ENCODE measurements around the gene C6orf141.

Gene C6orf141

DNA sequence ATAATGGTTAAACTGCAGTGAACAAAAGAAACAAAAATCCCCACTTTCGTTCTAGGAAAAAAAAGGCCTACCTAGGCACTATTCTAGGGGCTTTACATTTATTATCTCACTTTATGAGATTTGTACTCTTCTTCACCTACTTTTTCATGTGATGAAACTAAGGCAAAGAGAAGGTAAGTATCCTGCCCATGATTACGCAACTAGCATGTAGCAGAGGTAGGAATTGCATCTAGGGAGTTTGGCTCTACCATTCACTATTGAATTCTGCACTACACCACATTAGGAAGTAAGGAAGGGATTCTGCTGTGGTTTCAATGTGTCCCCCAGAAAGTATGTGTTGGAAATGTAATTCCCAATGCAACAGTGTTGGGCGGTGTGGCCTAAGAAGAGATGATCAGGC, 11.4 kb upstream of the C6orf141 start:
- no peak for DNase-seq (ENCODE audit: low read depth in 2 of 2)

DNA sequence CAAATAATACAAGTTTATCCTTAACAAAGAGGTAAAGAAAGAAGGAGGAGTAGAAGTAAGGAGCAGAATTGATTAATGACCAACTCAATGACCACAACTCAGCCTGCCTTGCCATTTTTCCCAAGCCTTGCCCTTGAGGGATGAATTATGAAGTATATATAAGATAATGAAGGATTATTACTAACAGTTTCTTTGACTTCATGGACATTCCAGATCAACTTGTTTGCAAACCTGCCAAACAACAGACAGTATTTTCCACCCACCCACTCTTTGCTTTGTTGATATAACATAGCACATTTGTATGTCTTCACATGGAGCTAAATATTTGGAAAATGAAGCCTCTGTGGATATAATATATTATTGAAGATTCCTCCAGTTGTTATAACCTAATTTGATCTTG, 9.9 kb upstream of the C6orf141 start:
- DNase-seq (ENCODE audit: low read depth in 2 of 2) = no peak

DNA sequence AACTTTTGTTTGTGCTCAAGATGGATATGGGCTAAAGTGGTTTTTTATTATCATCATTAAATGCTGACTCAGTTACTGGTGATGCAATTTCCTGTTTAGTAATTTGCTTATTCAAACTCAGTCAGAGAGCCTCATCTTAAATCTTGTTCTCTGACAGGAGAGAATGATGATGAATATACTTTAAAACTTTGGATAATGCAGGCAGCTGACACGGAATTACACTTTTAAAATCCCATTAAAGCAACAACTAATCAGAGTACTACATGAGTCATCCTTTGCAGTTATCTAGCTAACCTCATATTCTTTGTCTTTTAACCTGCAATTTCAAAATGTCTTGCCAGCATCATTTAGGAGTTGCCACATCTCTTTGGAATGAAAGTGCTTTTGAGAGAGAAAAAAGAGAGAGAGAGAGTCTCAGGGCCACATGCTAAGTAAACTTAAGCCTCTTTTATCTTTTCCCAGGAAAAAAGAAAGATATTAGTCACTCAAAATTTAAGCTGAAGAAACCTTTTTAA, 9.2 kb upstream of the C6orf141 start:
- DNase-seq (ENCODE audit: low read depth in 2 of 2) = no peak

DNA sequence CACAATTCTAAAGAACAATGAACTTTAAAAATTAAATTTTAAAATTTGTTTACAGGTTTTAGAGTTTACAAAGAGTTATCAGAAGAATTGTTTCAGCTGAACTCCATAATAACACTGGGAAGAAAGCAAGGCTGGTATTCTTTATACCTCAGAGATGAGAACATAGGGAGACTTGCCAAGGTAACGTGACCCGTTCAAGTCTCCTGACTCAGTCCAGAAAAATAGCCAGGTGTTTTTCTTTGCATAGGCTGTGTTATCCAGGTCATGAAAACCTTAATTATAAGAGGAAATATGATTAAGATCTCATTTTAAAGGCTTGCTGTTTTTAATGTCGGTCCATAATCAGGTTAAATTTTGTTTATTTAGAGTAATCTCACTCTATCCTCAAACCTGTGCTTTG, 8.5 kb upstream of the C6orf141 start:
- no peak for DNase-seq (ENCODE audit: low read depth in 2 of 2)

DNA sequence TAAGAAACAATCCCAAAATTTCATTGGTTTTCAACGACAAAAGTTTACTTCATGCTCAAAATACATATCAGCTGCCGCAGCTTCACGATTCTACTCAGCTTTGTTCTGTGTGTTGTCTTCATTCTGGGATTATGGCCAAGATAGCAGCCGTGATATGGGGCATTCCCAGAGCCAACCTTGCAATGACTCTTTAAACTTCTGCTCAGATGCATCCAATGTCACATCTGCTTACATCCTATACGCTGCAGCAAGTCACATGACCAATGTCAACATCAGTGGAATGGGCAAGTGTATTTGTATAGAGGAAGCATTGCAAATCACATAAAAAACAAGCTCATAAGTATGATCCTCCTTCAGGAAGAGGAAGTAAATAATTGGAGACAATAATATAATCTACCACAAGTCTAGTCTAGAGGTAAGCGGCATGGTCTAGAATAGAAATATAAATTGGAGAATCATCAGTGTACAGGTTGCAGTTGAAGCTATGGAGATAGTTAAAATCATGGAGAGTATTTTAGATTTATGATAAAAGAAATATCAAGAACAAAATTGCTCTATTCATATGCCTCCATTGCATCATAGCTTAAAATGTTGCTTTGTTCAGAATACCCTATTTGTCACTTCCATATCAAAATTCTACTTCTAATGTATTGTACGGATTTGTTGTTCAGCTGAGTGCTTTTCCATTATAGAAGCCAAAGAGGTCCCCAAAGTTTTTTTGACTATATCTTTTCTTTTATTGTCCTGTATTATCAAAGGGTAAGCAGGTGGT, 7.2 kb upstream of the C6orf141 start:
- DNase-seq (ENCODE audit: low read depth in 2 of 2) = no peak

DNA sequence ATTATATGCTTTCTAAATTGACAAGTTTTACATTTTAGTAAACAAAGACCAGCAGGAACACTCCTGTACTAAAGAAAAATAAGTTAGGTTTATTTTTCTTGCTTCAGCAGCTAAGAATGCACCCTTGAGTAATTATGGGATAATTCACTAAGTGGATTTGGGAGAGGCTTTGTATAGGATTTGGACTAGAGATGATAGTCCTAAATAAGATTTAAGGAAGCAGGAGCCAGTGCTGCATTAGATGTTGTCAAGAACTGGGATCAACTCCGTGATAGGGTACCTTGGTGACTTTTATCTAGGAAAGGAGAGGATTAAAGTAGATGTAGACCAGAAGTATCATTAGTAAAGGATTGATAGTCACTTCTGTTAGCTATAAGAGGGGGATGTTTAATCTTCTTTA, 4.1 kb upstream of the C6orf141 start:
- no peak for DNase-seq (ENCODE audit: low read depth in 2 of 2)

DNA sequence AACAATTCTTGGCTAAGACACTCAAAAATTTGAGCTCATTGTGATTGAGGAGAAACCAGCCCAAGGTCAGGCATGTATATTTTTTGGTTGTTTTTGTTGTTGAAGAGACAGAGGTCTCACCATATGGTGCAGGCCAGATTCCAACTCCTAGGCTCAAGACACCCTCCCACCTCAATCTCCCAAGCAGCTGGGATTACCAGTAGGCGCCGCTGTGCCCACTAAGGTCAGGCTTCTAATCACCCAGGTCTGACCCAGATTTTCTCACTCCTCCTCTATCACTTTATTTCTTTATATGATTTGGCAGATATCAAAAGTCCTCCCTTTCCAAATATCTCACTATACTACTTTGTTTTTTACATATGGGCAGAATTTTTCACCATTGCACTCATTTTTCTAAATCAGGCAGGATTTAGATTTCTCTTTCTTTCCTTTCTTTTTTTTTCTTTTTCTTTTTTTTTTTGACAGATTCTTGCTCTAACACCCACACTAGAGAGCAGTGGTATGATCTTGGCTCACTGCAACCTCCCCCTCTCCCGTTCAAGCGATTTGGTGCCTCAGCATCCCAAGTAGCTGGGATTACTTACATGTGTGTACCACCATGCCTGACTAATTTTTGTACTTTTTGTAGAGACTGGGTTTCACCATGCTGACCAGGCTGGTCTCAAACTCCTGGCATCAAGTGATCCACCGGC, 1.7 kb upstream of the C6orf141 start:
- no peak for DNase-seq (ENCODE audit: low read depth in 2 of 2)

DNA sequence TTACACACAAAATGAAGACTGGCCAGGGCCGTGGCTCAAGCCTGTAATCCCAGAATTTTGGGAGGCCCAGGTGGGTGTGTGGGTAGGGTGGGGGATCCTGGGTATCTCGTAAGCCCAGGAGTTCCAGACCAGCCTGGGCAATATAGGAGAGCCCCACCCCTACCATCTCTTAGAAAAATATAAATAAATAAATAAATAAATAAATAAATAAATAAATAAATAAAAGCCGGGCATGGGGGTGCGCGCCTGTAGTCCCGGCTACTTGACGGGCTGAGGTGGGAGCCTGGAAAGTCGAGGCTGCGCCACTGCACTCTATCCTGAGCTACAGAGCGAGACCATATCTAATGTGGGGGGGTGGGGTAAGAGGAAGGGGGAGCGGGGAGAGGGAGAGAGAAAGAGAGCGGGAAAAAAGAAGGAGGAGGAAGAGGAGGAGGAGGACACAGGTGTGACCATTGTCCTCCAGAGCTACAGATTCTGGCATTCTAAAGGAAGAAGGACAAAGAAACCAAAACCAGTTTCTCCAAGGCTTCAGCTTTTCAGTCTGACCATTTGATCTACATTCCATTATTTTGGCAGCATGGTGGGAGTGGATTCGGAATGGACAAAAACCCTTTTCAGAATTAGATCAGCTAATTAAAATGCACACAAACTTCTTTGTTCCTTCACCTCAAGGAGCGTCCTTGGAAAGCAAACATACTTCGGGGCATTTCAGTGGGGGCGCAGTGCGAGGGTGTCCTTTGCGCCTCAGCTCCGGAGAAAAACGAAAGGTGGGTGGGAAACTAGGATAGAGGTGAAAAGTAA, 577 bp upstream of the C6orf141 start:
- DNase-seq (ENCODE audit: low read depth in 2 of 2) = no peak

DNA sequence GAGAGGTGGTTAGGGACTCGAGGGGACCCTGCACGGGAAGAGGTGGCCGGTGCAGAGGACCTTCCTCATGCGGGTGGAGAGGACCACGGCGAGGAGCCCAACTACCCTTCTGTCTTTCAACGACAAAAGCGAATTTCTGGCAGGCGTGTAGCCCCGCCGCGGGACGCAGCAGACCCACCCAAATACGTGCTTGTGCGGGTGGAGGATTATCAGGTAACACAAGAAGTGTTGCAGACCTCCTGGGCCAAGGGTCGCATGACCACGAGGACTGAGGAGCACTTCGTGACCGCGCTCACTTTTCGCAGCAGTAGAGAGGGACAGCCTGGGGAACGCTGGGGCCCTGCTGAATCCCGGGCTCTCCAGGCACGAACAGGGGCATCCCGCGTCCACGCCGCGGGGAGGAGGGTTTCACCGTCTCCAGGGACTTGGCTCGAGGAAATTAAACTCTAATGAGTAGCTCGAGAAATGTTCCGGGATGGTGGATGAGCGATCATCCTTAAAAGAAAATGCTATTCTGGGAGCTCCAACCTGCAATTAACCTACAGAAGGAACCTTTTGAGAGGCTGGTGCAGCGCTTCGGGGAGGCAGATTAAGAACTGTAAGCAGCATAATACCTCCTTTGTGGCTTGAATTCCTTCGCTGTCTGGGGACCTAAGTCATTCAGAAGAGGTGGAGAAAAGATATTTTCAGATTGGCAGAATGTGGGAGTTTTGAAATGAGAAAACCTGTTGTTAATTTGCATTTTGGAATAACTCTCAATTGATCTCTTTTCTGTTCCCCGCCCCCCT, 804 bp downstream of the C6orf141 start:
- DNase-seq (ENCODE audit: low read depth in 2 of 2) = no peak

DNA sequence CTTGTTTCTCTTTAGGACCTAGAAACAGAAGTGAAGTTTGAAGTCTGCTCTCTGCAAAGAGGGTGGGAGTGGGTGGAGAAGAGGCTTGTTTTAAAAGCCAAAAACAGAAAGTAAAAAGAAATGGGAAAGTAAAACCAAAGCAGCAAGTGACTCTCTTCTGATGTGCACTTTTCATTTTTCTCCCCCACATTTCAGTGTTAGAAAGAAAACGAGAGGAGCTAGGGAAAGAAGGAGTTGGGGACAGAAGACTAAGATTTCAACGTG, 1.3 kb downstream of the C6orf141 start:
- DNase-seq (ENCODE audit: low read depth in 2 of 2) = no peak

DNA sequence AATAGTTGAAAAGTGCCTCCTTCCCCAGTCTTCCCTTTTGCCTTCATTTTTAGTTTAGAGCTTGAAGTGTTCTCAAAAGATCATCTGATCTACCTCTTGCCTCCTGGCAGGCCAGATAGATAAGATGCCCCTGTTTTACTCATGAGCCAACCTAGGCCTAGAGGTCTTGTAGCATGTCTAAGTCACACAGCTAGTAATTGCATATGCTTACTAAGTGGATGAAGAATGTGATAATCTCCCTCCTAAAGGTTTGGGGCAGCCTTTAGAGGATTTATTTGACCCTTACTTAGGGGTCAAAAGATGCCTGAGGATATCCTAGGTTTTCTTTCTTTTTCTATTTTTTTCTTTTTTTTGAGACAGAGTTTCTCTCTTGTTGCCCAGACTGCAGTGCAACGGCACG, 2.1 kb downstream of the C6orf141 start:
- no peak for DNase-seq (ENCODE audit: low read depth in 2 of 2)

DNA sequence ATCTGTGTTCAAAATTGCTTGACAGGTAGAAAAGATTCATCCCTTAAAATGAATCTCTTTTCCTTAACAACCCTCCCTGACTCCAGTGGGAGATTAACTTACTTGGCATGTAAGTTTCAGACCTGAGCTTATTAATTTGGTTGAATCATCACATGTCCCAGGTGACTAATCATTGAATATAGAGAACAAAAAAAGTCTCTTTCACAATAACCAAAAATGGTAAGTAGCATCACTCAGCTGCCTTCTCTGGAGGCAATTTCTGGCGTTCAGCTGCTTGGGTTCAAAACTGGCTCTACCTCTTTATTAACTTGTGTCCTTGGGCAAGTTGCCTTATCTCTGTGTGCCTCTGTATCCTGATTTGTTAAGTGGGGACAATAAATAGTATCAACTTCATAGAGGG, 2.9 kb downstream of the C6orf141 start:
- no peak for DNase-seq (ENCODE audit: low read depth in 2 of 2)

DNA sequence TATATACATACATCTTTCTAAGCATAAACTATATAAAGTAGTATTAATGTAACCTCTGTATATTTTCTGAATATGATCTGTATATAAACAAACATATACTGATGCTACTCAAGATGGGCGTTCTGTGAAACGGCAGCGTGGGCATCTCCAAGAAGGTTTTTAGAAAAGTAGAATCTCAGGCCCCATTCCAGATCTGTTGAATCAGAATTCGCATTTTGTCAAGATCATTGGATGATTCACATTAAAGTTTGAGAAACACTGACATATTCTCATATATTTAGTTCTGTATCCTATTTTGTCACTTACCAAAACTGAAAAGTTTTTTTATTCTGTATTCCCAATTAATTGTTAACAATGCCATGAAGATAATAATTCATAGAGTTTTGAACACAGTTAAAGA, 5.5 kb downstream of the C6orf141 start:
- DNase-seq (ENCODE audit: low read depth in 2 of 2) = no peak

DNA sequence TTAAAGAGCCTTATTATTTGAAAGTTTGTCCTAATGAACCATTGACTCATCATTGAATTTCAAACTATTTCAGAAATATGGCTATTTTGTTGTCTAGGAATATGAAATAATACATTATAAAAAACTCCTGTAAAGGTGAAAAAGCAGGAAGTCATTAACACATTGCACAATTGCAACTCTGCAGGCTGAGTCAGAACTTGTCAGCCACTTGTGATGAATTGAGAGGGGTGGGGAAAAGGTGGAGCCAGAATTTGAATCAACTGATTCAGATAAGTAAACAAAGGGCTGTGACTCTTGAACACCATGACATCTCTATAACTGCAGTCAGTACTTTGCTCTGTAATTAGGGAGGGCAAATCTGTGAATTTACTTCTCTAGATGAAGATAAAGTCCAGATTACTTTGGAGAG, 6.0 kb downstream of the C6orf141 start:
- no peak for DNase-seq (ENCODE audit: low read depth in 2 of 2)

DNA sequence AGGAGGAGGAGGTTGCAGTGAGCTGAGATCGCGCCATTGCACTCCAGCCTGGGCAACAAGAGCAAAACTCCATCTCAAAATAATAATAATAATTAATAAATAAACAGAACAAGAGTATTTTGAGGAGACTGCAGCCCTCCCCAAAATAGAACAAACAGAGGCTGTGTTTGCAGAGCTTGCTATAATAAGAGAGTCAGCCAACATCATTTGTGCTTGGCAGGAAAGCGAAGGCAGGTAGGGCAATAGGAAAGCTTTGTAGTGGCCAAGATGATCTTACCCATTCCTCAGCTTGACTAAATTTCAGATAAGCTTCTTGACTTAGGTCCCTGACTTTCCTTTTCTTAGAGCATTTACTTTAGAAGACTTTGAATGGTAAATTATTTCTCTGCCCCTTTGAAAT, 6.7 kb downstream of the C6orf141 start:
- no peak for DNase-seq (ENCODE audit: low read depth in 2 of 2)

DNA sequence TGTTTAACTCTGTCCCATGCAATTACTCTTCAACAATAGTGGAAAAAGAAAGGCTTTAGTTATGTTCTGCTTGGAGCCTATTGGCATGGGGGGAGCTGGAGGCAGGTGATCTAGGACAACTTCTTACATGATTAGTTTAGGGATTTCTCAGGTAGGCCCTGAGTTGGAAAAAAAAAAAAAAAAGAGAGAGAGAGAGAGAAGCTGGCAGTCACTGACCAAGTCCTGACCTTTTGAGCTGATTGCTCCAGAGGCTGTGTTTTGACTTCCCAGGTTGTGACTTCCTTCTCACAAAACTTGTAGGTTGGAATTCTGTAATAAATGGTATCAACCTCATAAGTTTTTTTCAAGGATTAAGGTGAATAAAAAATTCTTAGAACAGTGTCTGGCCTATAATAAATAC, 7.8 kb downstream of the C6orf141 start:
- no peak for DNase-seq (ENCODE audit: low read depth in 2 of 2)

DNA sequence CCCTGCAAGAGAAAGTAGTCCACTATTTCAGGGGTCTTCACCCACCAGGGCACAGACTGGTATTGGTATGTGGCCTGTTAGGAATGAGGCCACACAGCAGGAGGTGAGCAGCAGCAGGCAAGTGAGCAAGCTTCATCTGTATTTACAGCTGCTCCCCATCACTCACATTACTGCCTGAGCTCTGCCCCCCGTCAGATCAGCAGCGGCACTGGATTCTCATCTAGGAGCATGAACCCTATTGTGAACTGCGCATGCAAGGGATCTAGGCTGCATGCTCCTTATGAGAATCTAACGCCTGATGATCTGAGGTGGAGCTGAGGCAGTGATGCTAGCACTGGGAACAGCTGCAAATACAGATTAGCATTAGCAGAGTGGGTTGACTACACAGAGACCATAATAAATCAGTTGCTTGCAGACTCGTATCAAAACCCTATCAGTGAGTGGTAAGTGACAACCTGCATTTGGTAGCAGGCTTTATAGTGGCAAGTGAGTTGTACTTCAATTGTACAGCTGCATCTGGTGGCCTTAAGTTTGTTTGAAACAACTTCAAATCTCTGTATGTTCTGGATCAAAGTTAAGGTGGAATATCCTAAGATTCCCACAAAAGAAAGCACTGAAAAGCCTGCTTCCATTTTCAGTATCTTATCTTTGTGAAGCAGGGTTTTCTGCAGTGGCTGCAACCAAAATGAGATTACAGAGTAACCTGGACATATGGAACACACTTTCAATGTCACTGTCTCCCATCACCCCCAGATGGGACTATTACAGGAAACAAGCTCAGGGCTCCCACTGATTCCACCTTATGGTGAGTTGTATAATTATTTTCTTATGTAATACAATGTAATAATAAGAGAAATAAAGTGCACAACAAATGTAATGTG, 12.8 kb downstream of the C6orf141 start:
- DNase-seq (ENCODE audit: low read depth in 2 of 2) = no peak

DNA sequence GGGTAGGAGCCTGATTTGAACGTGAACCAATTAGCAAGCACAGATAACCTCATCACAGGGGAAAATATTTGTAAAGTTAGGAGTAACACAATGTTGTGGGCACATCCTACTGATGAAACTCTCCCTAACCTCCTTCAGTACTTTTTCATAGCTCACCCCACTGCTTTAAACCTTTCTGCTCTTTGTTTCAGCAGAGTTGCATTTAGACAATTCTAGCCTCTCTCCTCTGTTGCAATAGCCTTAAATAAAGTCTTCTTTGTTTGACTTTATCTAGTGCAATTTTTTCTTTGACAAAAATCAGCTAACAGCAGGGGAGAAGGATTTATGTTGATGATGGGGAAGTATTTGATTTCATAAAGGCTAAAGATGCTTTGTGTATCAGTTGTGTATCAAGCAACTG, 14.1 kb downstream of the C6orf141 start:
- DNase-seq (ENCODE audit: low read depth in 2 of 2) = no peak

DNA sequence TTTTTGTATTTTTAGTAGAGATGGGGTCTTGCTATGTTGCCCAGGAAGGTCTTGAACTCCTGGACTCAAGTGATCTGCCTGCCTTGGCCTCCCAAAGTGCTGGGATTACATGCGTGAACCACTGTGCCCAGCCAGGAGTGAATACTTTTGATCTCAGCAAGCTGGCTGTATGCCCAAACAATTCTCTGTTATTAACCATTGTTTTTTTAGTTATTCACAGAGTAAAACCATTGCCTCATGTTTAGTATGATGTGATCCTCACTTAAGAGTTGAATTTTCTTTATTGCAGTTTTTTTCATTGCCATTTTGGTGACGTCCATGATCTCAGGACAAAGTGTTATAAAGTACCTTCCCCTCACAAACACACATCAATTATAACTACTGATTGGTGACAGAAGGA, 14.8 kb downstream of the C6orf141 start:
- DNase-seq (ENCODE audit: low read depth in 2 of 2) = no peak

DNA sequence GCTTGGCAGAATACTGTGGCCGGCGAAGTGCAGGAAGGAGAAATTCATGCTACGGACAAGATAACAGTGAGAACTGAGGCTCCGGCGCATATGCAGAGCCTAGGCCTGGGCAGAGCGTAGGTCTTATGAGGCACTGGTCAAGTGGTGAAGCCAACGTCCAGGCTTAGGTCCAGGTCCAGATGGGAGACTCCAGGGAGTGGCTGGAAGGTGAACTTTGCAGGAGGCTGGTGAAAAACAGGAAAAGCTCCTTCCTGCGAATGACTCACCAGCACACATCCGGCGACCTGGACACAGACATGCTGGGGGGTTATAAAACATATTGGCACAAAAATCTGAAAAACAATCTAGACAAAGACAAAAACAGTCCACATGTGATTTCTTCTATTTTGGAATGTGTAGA, 15.4 kb downstream of the C6orf141 start:
- no peak for DNase-seq (ENCODE audit: low read depth in 2 of 2)

DNA sequence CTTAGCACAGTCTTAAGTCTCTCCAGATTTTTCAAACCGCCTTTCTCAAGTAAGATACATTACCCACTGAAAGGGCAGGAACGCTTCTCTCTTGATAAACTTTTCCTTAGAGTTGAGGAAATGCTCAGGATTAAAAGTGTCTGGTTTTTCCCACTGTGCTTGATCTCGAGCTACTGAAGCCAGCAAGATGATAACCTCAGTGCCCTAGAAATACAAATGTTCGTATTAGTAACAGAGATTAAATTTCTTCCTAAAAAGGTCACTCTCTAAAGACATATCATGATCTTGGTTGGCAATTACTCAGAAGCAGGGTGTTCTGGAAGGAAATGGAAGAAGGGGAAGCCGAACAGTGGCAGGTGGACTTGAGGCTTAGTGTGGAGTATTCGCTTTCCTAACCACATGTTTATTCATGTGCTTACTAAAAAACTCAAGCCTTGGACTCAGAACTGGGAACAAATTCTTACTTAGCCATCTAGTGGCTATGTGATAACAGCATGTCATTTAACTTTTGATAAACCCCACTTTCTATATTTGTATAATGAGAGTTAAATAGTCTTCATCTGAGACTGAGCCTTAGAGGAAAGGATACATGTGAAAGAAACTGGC, 20.1 kb downstream of the C6orf141 start:
- no peak for DNase-seq (ENCODE audit: low read depth in 2 of 2)
